Neural cell (in vitro differentiated cells): Measurements from ENCODE around the gene IGF2BP2.

Experiments used
- EZH2 ChIP-seq: fragments of 200-600, 300-800 bp; shearing (Covaris generic), sonication (generic); IDR thresholded peaks from 2 replicates; pipeline ENCODE4 v1.6.1; 2014; ENCODE audit warnings: antibody characterized with exemption, low read length, borderline replicate concordance, mild to moderate bottlenecking; ENCODE audit not compliant: insufficient read depth, poor library complexity, severe bottlenecking
- POLR2AphosphoS5 ChIP-seq: IDR thresholded peaks from 2 replicates; pipeline ENCODE4 v1.6.1; 2012
- TAF1 ChIP-seq: IDR thresholded peaks from 2 replicates; pipeline ENCODE4 v1.6.1; 2012; ENCODE audit warnings: low read depth
- TF ChIP-seq, protein P1 (sequence below): IDR thresholded peaks from 2 replicates; pipeline ENCODE4 v1.6.1; 2012; ENCODE audit warnings: borderline replicate concordance
- TF ChIP-seq, protein P2 (sequence below): fragments of 450-650 bp; IDR thresholded peaks from 2 replicates; pipeline ENCODE4 v1.5.1; 2014; ENCODE audit warnings: antibody characterized with exemption, mild to moderate bottlenecking, moderate library complexity; ENCODE audit not compliant: poor library complexity, severe bottlenecking

DNA sequence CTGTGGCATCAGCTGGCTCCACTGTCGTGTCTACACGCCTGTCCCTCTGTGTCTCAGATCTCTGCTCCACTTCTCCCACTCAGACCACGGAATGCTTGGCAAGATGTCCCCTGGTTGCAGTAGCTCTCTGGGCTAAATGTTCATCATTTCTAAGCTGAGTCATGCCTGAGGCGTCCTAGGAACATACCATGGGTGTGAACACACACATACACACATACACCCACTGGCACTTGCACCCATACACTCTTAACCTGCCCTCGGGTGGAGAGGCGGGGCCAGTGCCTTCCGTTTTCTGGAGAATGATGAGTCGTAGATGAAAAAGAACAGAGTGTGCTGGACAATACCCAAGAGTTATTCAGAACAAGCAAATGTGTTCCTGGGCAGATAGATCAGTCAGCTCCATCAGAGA lies 166.3 kb downstream of the IGF2BP2 start:
- TF ChIP-seq, protein P1, sequence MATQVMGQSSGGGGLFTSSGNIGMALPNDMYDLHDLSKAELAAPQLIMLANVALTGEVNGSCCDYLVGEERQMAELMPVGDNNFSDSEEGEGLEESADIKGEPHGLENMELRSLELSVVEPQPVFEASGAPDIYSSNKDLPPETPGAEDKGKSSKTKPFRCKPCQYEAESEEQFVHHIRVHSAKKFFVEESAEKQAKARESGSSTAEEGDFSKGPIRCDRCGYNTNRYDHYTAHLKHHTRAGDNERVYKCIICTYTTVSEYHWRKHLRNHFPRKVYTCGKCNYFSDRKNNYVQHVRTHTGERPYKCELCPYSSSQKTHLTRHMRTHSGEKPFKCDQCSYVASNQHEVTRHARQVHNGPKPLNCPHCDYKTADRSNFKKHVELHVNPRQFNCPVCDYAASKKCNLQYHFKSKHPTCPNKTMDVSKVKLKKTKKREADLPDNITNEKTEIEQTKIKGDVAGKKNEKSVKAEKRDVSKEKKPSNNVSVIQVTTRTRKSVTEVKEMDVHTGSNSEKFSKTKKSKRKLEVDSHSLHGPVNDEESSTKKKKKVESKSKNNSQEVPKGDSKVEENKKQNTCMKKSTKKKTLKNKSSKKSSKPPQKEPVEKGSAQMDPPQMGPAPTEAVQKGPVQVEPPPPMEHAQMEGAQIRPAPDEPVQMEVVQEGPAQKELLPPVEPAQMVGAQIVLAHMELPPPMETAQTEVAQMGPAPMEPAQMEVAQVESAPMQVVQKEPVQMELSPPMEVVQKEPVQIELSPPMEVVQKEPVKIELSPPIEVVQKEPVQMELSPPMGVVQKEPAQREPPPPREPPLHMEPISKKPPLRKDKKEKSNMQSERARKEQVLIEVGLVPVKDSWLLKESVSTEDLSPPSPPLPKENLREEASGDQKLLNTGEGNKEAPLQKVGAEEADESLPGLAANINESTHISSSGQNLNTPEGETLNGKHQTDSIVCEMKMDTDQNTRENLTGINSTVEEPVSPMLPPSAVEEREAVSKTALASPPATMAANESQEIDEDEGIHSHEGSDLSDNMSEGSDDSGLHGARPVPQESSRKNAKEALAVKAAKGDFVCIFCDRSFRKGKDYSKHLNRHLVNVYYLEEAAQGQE, result no peak
- TF ChIP-seq, protein P2, sequence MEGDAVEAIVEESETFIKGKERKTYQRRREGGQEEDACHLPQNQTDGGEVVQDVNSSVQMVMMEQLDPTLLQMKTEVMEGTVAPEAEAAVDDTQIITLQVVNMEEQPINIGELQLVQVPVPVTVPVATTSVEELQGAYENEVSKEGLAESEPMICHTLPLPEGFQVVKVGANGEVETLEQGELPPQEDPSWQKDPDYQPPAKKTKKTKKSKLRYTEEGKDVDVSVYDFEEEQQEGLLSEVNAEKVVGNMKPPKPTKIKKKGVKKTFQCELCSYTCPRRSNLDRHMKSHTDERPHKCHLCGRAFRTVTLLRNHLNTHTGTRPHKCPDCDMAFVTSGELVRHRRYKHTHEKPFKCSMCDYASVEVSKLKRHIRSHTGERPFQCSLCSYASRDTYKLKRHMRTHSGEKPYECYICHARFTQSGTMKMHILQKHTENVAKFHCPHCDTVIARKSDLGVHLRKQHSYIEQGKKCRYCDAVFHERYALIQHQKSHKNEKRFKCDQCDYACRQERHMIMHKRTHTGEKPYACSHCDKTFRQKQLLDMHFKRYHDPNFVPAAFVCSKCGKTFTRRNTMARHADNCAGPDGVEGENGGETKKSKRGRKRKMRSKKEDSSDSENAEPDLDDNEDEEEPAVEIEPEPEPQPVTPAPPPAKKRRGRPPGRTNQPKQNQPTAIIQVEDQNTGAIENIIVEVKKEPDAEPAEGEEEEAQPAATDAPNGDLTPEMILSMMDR, result no peak
- TF ChIP-seq POLR2AphosphoS5, result no peak
- TF ChIP-seq TAF1, result no peak
- no peak for TF ChIP-seq EZH2
